KMS-11 (cell line): ENCODE measurements around the gene MPRIP.

ENCODE experiments used
- H2AFZ ChIP-seq: fragments of 200-600 bp; sonication (generic); 2 replicates; pipeline ENCODE4 v1.6.1; 2016; ENCODE audit warnings: antibody characterized with exemption, mixed run types, low read depth
- H3K27ac ChIP-seq: fragments of 200-600 bp; sonication (generic); 2 replicates; pipeline ENCODE4 v1.6.1; 2016; ENCODE audit warnings: mild to moderate bottlenecking, mixed run types
- H3K27me3 ChIP-seq: fragments of 200-600 bp; sonication (generic); 2 replicates; pipeline ENCODE4 v1.6.1; 2017; ENCODE audit warnings: mild to moderate bottlenecking, low read depth, mixed run types, moderate library complexity; ENCODE audit not compliant: insufficient read depth
- H3K36me3 ChIP-seq: fragments of 200-600 bp; sonication (generic); 2 replicates; pipeline ENCODE4 v1.6.1; 2017; ENCODE audit warnings: mild to moderate bottlenecking, mixed run types; ENCODE audit not compliant: insufficient read depth
- H3K4me1 ChIP-seq: fragments of 200-600 bp; sonication (generic); 2 replicates; pipeline ENCODE4 v1.6.1; 2016; ENCODE audit warnings: mild to moderate bottlenecking, low read depth, mixed run types; ENCODE audit not compliant: poor library complexity, severe bottlenecking
- H3K4me2 ChIP-seq: fragments of 200-600 bp; sonication (generic); 2 replicates; pipeline ENCODE4 v1.7.0; 2016; ENCODE audit warnings: mild to moderate bottlenecking, mixed run types
- H3K4me3 ChIP-seq: fragments of 200-600 bp; sonication (generic); IDR thresholded peaks from 2 replicates; pipeline ENCODE4 v1.6.1; 2017; ENCODE audit warnings: low read depth, low read length, mixed read lengths; ENCODE audit not compliant: insufficient read depth
- H3K79me2 ChIP-seq: fragments of 200-600 bp; sonication (generic); 2 replicates; pipeline ENCODE4 v1.6.1; 2016; ENCODE audit warnings: low read depth, mixed run types; ENCODE audit not compliant: insufficient read depth
- H3K9ac ChIP-seq: fragments of 200-600 bp; sonication (generic); 2 replicates; pipeline ENCODE4 v1.6.1; 2016; ENCODE audit warnings: mild to moderate bottlenecking, mixed run types
- H4K20me1 ChIP-seq: fragments of 200-600 bp; sonication (generic); 2 replicates; pipeline ENCODE4 v1.6.1; 2016; ENCODE audit warnings: mild to moderate bottlenecking, mixed run types; ENCODE audit not compliant: insufficient read depth
- TF ChIP-seq, protein P1 (sequence below): fragments of 200-600 bp; sonication (generic); conservative IDR thresholded peaks from 2 replicates; pipeline ENCODE4 v1.6.1; 2017; ENCODE audit warnings: low read depth, mild to moderate bottlenecking, antibody characterized with exemption, low read length, moderate library complexity, mixed read lengths

MPRIP gene

GRCh38 chr17:17112628-17113200 lies 70.5 kb downstream of the MPRIP start:
- H3K27ac ChIP-seq = no peak overlapping the region
- no peak overlapping the region for H3K4me3 ChIP-seq
- H2AFZ ChIP-seq = no peak overlapping the region
- H3K4me1 ChIP-seq = peaks cover 14% of the 10 kb centered on the region
- no peaks in the 10 kb centered on the region for H3K36me3 ChIP-seq
- TF ChIP-seq, protein P1, sequence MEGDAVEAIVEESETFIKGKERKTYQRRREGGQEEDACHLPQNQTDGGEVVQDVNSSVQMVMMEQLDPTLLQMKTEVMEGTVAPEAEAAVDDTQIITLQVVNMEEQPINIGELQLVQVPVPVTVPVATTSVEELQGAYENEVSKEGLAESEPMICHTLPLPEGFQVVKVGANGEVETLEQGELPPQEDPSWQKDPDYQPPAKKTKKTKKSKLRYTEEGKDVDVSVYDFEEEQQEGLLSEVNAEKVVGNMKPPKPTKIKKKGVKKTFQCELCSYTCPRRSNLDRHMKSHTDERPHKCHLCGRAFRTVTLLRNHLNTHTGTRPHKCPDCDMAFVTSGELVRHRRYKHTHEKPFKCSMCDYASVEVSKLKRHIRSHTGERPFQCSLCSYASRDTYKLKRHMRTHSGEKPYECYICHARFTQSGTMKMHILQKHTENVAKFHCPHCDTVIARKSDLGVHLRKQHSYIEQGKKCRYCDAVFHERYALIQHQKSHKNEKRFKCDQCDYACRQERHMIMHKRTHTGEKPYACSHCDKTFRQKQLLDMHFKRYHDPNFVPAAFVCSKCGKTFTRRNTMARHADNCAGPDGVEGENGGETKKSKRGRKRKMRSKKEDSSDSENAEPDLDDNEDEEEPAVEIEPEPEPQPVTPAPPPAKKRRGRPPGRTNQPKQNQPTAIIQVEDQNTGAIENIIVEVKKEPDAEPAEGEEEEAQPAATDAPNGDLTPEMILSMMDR = no peak
- no peaks in the 10 kb centered on the region for H4K20me1 ChIP-seq
- H3K79me2 ChIP-seq = no peaks in the 10 kb centered on the region
- H3K4me2 ChIP-seq = no peak overlapping the region
- no peak overlapping the region for H3K9ac ChIP-seq
- H3K27me3 ChIP-seq = no peaks in the 10 kb centered on the region

DNA sequence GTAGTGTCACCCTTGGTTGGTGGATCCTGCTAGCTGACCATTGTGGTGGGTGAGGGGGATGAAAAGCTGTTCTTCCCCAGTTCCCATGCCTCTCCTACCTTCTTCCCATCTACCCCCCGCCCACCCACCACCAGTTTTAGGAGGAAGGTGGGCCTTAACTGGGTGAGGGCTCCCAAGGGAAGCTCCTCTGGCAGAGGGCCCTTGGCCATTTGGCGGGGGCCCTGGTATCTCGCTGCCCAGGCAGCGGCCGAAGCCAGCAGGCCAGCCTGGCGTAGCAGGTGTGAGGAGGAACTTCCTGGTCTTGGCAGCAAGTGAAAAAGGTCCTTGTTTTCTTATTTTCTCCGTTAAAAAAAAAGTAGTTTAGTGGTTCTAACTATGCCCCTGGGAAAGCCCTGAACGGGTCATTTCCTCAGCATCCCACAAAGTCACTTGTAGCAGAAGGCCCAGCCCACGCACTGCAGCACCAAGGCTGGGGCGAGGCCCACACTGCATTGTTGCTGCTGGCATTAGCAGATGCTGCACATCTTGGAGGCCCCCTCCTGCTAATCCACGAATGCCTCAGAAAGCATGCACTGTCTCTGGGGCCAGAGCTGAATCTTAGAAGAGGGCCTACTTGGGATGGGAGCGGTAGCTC lies 72.5 kb downstream of the MPRIP start:
- Histone ChIP-seq H4K20me1 (no peaks in the 10 kb centered on the region), H3K36me3 (no peaks in the 10 kb centered on the region), H3K4me1 (peaks cover 11% of the 10 kb centered on the region), H3K27me3 (no peaks in the 10 kb centered on the region), H2AFZ (no peak overlapping the region), H3K79me2 (no peaks in the 10 kb centered on the region), H3K4me3 (no peak overlapping the region), H3K9ac (no peak overlapping the region), H3K4me2 (no peak overlapping the region), H3K27ac (no peak overlapping the region)
- TF ChIP-seq, protein P1 = no peak

DNA sequence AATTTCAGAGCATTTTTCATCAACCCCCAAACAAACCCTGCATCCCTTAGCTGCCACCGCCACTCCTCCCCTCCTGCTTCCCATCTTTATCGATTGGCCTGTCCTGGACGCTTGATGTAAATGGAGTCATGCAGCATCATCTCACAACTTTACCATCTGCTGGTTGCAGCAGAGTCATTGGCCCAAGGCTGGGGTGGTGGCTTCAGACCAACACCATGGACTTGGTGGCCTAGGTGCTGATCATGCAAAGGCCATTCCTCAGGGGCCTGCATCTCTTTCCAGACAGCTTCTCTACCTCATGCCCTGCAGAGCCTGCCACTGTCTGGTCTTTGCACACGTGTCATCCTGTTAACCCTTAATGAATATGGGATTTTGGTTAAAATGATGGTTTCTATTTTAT lies 73.4 kb downstream of the MPRIP start:
- no peak overlapping the region for H3K9ac ChIP-seq
- H3K4me3 ChIP-seq = no peak overlapping the region
- H3K4me1 ChIP-seq = peaks cover 14% of the 10 kb centered on the region
- no peaks in the 10 kb centered on the region for H4K20me1 ChIP-seq
- no peak overlapping the region for H3K4me2 ChIP-seq
- no peak overlapping the region for H2AFZ ChIP-seq
- no peaks in the 10 kb centered on the region for H3K36me3 ChIP-seq
- H3K79me2 ChIP-seq = no peaks in the 10 kb centered on the region
- TF ChIP-seq, protein P1 = no peak
- H3K27me3 ChIP-seq = no peaks in the 10 kb centered on the region
- no peak overlapping the region for H3K27ac ChIP-seq

DNA sequence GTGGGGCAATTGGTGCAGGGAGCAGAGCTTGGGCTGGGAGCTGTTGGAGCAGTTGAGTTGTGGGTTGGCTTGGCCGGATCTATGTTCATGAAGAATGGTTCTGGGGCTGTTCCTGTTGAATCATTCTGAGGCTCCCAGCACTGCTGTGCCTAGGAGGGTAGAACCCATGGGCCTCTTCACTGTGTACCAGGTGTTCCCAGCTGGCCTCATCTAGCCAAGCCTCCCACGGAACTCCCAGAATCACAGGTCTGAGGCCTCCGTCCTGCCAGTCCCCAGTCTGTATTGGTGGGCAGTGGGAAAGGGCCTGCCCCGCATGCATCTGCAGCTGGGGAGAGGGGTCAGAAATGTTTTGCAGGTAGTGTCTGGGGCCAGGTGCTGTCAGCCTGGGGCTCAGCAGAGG lies 74.1 kb downstream of the MPRIP start:
- Histone ChIP-seq H3K4me1 (peaks cover 14% of the 10 kb centered on the region), H3K9ac (no peak overlapping the region), H3K4me3 (no peak overlapping the region), H3K27ac (no peak overlapping the region), H3K36me3 (no peaks in the 10 kb centered on the region), H2AFZ (no peak overlapping the region), H3K27me3 (no peaks in the 10 kb centered on the region), H3K79me2 (no peaks in the 10 kb centered on the region), H4K20me1 (no peaks in the 10 kb centered on the region), H3K4me2 (no peak overlapping the region)
- TF ChIP-seq, protein P1 = no peak
